ENCODE data around the gene GZMM.

DNA sequence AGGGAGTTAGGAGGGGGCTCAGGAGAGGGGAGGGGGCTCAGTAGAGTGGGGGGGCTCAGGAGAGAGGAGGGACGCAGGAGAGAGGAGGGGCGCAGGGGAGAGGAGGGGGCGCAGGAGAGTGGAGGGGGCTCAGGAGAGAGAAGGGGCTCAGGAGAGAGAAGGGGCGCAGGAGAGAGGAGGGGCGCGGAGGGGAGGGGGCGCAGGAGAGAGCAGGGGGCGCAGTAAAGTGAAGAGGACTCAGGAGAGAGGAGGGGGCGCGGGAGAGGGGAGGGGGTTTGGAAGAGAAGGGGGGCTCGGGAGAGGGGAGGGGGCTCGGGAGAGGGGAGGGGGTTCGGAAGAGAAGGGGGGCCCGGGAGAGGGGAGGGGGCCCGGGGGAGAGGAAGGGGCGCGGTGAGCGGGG lies 46.9 kb upstream of the GZMM start:
- TF ChIP-seq TAF1 (IDR thresholded peaks at IDR 0.05; ENCODE audit: low read depth, low read length) (no peak), POLR2A (IDR thresholded peaks at IDR 0.05; ENCODE audit: low read depth, low read length) (no peak), POLR2AphosphoS5 (IDR thresholded peaks at IDR 0.05; ENCODE audit: low read depth, low read length) (no peak), SPI1 (IDR thresholded peaks at IDR 0.05; ENCODE audit: low read depth, low read length) (no peak), PAX5 (IDR thresholded peaks at IDR 0.05; ENCODE audit: insufficient read depth, low read length, severe bottlenecking) (no peak), POU2F2 (IDR thresholded peaks at IDR 0.05; ENCODE audit: low read depth, low read length) (no peak)
